ENCODE results near the gene COX7C. TPM values are rescaled to one million over a fixed set of nuclear protein-coding genes. Genes with fewer than 3 reads are reported as not detected.
"Not testable (repeated sequence)": the region's sequence is repeated elsewhere in the genome, so short reads cannot be mapped to it uniquely, and the experiment has no call there.

The COX7C gene
- total RNA-seq, 1 experiment from 2014 or later = 859 TPM

GRCh38 chr5:86645885-86646284 is 28.1 kb downstream of the COX7C start:
- Mint-ChIP-seq H3K4me1 (ENCODE audit: low read depth, unreplicated experiment) (peaks cover 16% of the 10 kb centered on the region), H3K4me3 (ENCODE audit: low read depth, unreplicated experiment) (no peak overlapping the region), H3K36me3 (ENCODE audit: insufficient read depth, unreplicated experiment) (no peaks in the 10 kb centered on the region), H3K27ac (ENCODE audit: unreplicated experiment) (no peak overlapping the region), H3K9me3 (ENCODE audit: low read depth, unreplicated experiment) (no peaks in the 10 kb centered on the region), H3K27me3 (ENCODE audit: unreplicated experiment) (no peaks in the 10 kb centered on the region)
- no peak for TF ChIP-seq CTCF (IDR thresholded peaks at IDR 0.05; ENCODE audit: unreplicated experiment)
- DNase-seq = no peak
- intact Hi-C loops (cut with micrococcal nuclease; ENCODE audit: unreplicated experiment) = no loop called here
- CTCF ChIA-PET = no interaction called here
- no TSS peak for BruUV-seq (replicated peaks)

- Mint-ChIP-seq H3K4me3 (ENCODE audit: low read depth, unreplicated experiment) (no peak overlapping the region), H3K4me1 (ENCODE audit: low read depth, unreplicated experiment) (peaks cover 9% of the 10 kb centered on the region)
- CTCF ChIA-PET = interaction anchor here (0.5 kb wide), 1 partner anchor 66 kb away, joined by 6 read pairs; no protein-coding TSS in a partner anchor
Measured at GRCh38 chr5:86646671-86647070, 28.9 kb downstream of the COX7C start.

GRCh38 chr5:86649832-86650505 is 32.2 kb downstream of the COX7C start:
- Mint-ChIP-seq H3K9me3 (ENCODE audit: low read depth, unreplicated experiment) (no peaks in the 10 kb centered on the region), H3K27me3 (ENCODE audit: unreplicated experiment) (no peaks in the 10 kb centered on the region), H3K4me1 (ENCODE audit: low read depth, unreplicated experiment) (no peaks in the 10 kb centered on the region), H3K36me3 (ENCODE audit: insufficient read depth, unreplicated experiment) (no peaks in the 10 kb centered on the region), H3K4me3 (ENCODE audit: low read depth, unreplicated experiment) (no peak overlapping the region), H3K27ac (ENCODE audit: unreplicated experiment) (no peak overlapping the region)
- no peak for DNase-seq
- TF ChIP-seq CTCF (IDR thresholded peaks at IDR 0.05; ENCODE audit: unreplicated experiment) = no peak
- no TSS peak for BruUV-seq (replicated peaks)
- CTCF ChIA-PET = no interaction called here
- intact Hi-C loops (cut with micrococcal nuclease; ENCODE audit: unreplicated experiment) = no loop called here

More at GRCh38 chr5:86646671-86647070, 28.9 kb downstream of the COX7C start:
- no peak overlapping the region for H3K27ac Mint-ChIP-seq (ENCODE audit: unreplicated experiment)
- no peaks in the 10 kb centered on the region for H3K9me3 Mint-ChIP-seq (ENCODE audit: low read depth, unreplicated experiment)
- BruUV-seq (replicated peaks) = no TSS peak
- H3K27me3 Mint-ChIP-seq (ENCODE audit: unreplicated experiment) = no peaks in the 10 kb centered on the region
- intact Hi-C loops (cut with micrococcal nuclease; ENCODE audit: unreplicated experiment) = no loop called here
- DNase-seq = no peak
- TF ChIP-seq CTCF (IDR thresholded peaks at IDR 0.05; ENCODE audit: unreplicated experiment) = no peak
- no peaks in the 10 kb centered on the region for H3K36me3 Mint-ChIP-seq (ENCODE audit: insufficient read depth, unreplicated experiment)

GRCh38 chr5:86660771-86661170 is 43.0 kb downstream of the COX7C start:
- H3K9me3 Mint-ChIP-seq (ENCODE audit: low read depth, unreplicated experiment); H3K4me1 Mint-ChIP-seq (ENCODE audit: low read depth, unreplicated experiment); H3K27ac Mint-ChIP-seq (ENCODE audit: unreplicated experiment); CTCF ChIA-PET; intact Hi-C loops (cut with micrococcal nuclease; ENCODE audit: unreplicated experiment); H3K4me3 Mint-ChIP-seq (ENCODE audit: low read depth, unreplicated experiment); BruUV-seq (replicated peaks); DNase-seq; H3K27me3 Mint-ChIP-seq (ENCODE audit: unreplicated experiment); H3K36me3 Mint-ChIP-seq (ENCODE audit: insufficient read depth, unreplicated experiment): not testable (repeated sequence)

GRCh38 chr5:86664173-86664572 is 46.4 kb downstream of the COX7C start:
- CTCF ChIA-PET = no interaction called here
- H3K36me3 Mint-ChIP-seq (ENCODE audit: insufficient read depth, unreplicated experiment) = peaks cover 4% of the 10 kb centered on the region
- BruUV-seq (replicated peaks) = no TSS peak
- no peak for DNase-seq
- no peak overlapping the region for H3K4me3 Mint-ChIP-seq (ENCODE audit: low read depth, unreplicated experiment)
- peaks cover 6% of the 10 kb centered on the region for H3K9me3 Mint-ChIP-seq (ENCODE audit: low read depth, unreplicated experiment)
- H3K27me3 Mint-ChIP-seq (ENCODE audit: unreplicated experiment) = no peaks in the 10 kb centered on the region
- H3K4me1 Mint-ChIP-seq (ENCODE audit: low read depth, unreplicated experiment) = no peaks in the 10 kb centered on the region
- H3K27ac Mint-ChIP-seq (ENCODE audit: unreplicated experiment) = no peak overlapping the region
- no peak for TF ChIP-seq CTCF (IDR thresholded peaks at IDR 0.05; ENCODE audit: unreplicated experiment)
- intact Hi-C loops (cut with micrococcal nuclease; ENCODE audit: unreplicated experiment) = no loop called here
